Osteocyte (in vitro differentiated cells): Measurements from ENCODE around the gene MPLKIP. TPM values are rescaled to one million over a fixed set of nuclear protein-coding genes. Genes with fewer than 3 reads are reported as not detected.
"Not testable (repeated sequence)": the region's sequence is repeated elsewhere in the genome, so short reads cannot be mapped to it uniquely, and the experiment has no call there.

Experiments used
- DNase-seq: peaks from one replicate; pipeline ENCODE4 v3.0.0; 2021; ENCODE audit warnings: mixed read lengths; ENCODE audit not compliant: unreplicated experiment; ENCODE audit errors: extremely low spot score
- H3K27ac Mint-ChIP-seq: one replicate; pipeline ENCODE4 v1.8.0; 2021; ENCODE audit warnings: mild to moderate bottlenecking, mixed read lengths; ENCODE audit not compliant: unreplicated experiment
- H3K27me3 Mint-ChIP-seq: one replicate; pipeline ENCODE4 v1.8.0; 2021; ENCODE audit warnings: mixed read lengths; ENCODE audit not compliant: unreplicated experiment
- H3K36me3 Mint-ChIP-seq: one replicate; pipeline ENCODE4 v1.8.0; 2021; ENCODE audit warnings: mixed read lengths; ENCODE audit not compliant: unreplicated experiment
- H3K4me1 Mint-ChIP-seq: one replicate; pipeline ENCODE4 v1.8.0; 2021; ENCODE audit warnings: mixed read lengths; ENCODE audit not compliant: unreplicated experiment
- H3K4me3 Mint-ChIP-seq: one replicate; pipeline ENCODE4 v1.8.0; 2021; ENCODE audit warnings: mild to moderate bottlenecking, moderate library complexity, mixed read lengths; ENCODE audit not compliant: unreplicated experiment
- H3K9me3 Mint-ChIP-seq: one replicate; pipeline ENCODE4 v1.8.0; 2021; ENCODE audit warnings: mixed read lengths; ENCODE audit not compliant: unreplicated experiment
- CTCF ChIP-seq: fragments of 200-600 bp; sonication (generic); IDR thresholded peaks from 2 replicates; pipeline ENCODE4 v1.5.0; 2021; ENCODE audit warnings: antibody characterized with exemption, mild to moderate bottlenecking, moderate library complexity
- long read RNA-seq: library from polyadenylated mRNA; unstranded; transcript quantifications from one replicate; pipeline ENCODE4 v2.0.0, GENCODE V29; 2021
- total RNA-seq: library from RNA; stranded (reverse); gene quantifications from 2 replicates; pipeline ENCODE4 v1.2.1, GENCODE V29; 2021

MPLKIP gene
- total RNA-seq, result 42.7 and 43.4 TPM in 2 replicates
- long read RNA-seq, full-length matches to known transcripts, result 29 of 31 reads
- long read RNA-seq, partial matches to known transcripts, result 0 of 31 reads
- long read RNA-seq, other reads (novel, unspliced or antisense), result 2 of 31 reads

- peaks cover 4% of the 10 kb centered on the region for H3K36me3 Mint-ChIP-seq
- DNase-seq, result peak; percentile 95
- H3K4me1 Mint-ChIP-seq, result peaks cover 25% of the 10 kb centered on the region
- H3K4me3 Mint-ChIP-seq, result peak within 1 kb of the TSS; percentile 92
- TF ChIP-seq CTCF, result peak; percentile 99
- no peaks in the 10 kb centered on the region for H3K27me3 Mint-ChIP-seq
- no peaks in the 10 kb centered on the region for H3K9me3 Mint-ChIP-seq
- peak within 1 kb of the TSS; percentile 99 for H3K27ac Mint-ChIP-seq
Observed at GRCh38 chr7:40134428-40135316, at the start of gene MPLKIP, which contains the start of gene SUGCT. Gene MPLKIP (minus strand): TSS chr7:40134622. CDS start chr7:40134567, 55 bp downstream. Gene SUGCT (plus strand): TSS chr7:40135005.

DNA sequence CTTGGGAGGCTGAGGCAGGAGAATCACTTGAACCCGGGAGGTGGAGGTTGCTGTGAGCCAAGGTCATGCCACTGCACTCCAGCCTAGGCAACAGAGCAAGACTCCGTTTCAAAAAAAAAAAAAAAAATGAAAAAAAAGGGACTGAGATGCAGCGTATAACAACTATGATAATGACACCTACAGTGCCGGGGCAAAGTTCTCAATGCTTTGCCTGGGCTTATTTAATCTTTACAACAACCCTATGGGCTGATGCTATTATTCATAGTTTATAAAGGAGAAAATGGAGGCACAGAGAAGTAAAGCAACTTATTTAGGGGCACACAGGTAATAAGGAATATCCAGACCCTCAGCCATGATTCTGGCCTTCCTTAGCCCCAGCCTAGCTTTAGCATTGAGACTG is 48.0 kb upstream of the MPLKIP start:
- Mint-ChIP-seq H3K27me3 (no peaks in the 10 kb centered on the region), H3K36me3 (peaks cover 8% of the 10 kb centered on the region), H3K9me3 (no peaks in the 10 kb centered on the region), H3K4me1 (no peaks in the 10 kb centered on the region), H3K4me3 (no peak overlapping the region), H3K27ac (no peak overlapping the region)
- no peak for DNase-seq
- no peak for TF ChIP-seq CTCF

- no peaks in the 10 kb centered on the region for H3K27me3 Mint-ChIP-seq
- peaks cover 9% of the 10 kb centered on the region for H3K4me1 Mint-ChIP-seq
- no peak for TF ChIP-seq CTCF
- H3K27ac Mint-ChIP-seq, result no peak overlapping the region
- H3K36me3 Mint-ChIP-seq, result no peaks in the 10 kb centered on the region
- H3K4me3 Mint-ChIP-seq, result no peak overlapping the region
- no peak for DNase-seq
- H3K9me3 Mint-ChIP-seq, result no peaks in the 10 kb centered on the region
Observed at GRCh38 chr7:40177071-40177470, 42.6 kb upstream of the MPLKIP start.

DNA sequence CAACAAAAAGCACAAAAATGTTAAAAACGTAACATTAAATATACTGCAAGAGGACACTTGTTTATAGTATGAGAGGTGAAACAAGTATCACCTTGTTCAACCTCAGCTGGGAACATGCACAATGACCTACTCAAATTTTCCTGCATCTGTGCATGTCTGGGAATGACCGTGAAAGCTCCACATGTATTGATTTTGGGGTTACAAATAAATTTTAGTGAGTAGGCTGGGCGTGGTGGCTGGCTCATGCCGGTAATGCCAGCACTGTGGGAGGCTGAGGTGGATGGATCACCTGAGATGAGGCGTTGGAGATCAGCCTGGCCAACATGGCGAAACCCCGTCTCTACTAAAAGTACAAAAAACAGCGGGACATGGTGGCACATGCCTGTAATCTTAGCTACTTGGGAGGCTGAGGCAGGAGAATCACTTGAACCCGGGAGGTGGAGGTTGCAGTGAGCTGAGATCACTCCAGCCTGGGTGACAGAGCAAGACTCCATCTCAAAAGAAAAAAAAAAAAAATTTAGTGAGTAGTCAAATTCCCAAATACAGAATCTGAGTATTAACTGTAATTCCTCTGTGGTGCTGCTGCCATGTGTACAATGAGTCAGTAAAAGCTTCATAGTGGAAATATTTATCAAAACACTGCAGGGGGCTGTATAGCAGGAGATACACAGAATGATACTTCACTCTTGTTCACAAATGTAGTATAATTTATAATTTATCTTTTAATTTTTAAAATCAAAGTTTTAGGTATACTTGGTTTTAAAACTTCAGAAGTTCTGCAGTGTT is 41.5 kb upstream of the MPLKIP start:
- H3K27ac Mint-ChIP-seq, result peak overlapping the region; percentile 13
- TF ChIP-seq CTCF, result no peak
- no peak overlapping the region for H3K4me3 Mint-ChIP-seq
- peaks cover 9% of the 10 kb centered on the region for H3K4me1 Mint-ChIP-seq
- no peaks in the 10 kb centered on the region for H3K27me3 Mint-ChIP-seq
- H3K9me3 Mint-ChIP-seq, result no peaks in the 10 kb centered on the region
- no peaks in the 10 kb centered on the region for H3K36me3 Mint-ChIP-seq
- peak; percentile 40 for DNase-seq

DNA sequence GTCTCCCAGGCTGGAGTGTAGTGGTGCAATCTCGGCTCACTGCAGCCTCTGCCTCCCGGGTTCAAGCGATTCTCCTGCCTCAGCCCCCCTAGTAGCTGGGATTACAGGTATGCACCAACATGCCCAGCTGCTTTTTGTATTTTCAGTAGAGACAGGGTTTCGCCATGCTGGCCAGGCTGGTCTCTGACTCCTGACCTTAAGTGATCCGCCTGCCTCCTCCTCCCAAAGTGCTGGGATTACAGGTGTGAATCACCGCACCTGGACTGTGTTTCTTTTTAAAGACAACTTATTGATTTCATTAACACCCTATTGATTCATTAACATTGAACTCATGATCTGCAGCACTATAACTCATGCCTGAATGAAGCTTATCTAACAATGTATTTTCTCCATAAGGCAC is 40.8 kb upstream of the MPLKIP start:
- H3K9me3 Mint-ChIP-seq, H3K4me3 Mint-ChIP-seq, H3K27me3 Mint-ChIP-seq, H3K36me3 Mint-ChIP-seq, H3K4me1 Mint-ChIP-seq, H3K27ac Mint-ChIP-seq: not testable (repeated sequence)
- peak; percentile 19 for DNase-seq

DNA sequence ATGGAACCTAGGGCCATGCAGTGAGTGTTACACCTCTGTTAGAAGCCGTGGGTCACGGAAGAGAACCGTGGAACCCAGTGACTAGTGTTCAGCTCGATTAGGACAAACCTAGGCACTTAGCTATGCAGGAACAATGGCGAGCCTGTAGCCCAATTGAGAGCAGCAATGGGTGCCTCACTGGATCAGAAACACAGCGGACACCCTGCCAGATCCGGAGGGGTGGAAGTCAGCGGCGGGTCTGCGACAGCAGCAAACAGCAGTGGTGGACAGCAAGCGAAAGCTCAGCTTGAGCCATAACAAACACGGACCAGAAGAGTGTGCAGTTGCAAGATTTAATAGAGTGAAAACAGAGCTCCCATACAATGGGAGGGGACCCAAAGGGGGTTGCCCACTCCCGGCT is 38.7 kb upstream of the MPLKIP start:
- not testable (repeated sequence) for H3K27me3 Mint-ChIP-seq, H3K27ac Mint-ChIP-seq, H3K9me3 Mint-ChIP-seq, H3K4me3 Mint-ChIP-seq, H3K36me3 Mint-ChIP-seq, H3K4me1 Mint-ChIP-seq
- peak; percentile 63 for DNase-seq

- not testable (repeated sequence) for H3K27ac Mint-ChIP-seq, H3K9me3 Mint-ChIP-seq, H3K4me1 Mint-ChIP-seq, H3K27me3 Mint-ChIP-seq, DNase-seq, H3K4me3 Mint-ChIP-seq, H3K36me3 Mint-ChIP-seq
Observed at GRCh38 chr7:40168266-40168665, 33.8 kb upstream of the MPLKIP start.
